ENCODE data around the gene MCEE. TPM values are rescaled to one million over a fixed set of nuclear protein-coding genes. Genes with fewer than 3 reads are reported as not detected.
A peak's percentile ranks its signal among the peaks of the same experiment; 100 is the strongest.

MCEE gene
- total and polyA plus RNA-seq, 4 donors = 13.1 to 57.6 (median 23.9) TPM

GRCh38 chr2:71155846-71156245 is 25.8 kb upstream of the MCEE start:
- H3K27ac ChIP-seq (ENCODE audit: low read depth in 1 of 2, low read length in 2 of 2) = no peak overlapping the region
- H3K27me3 ChIP-seq (ENCODE audit: control insufficient read depth in 4 of 4, insufficient read depth in 4 of 4, low read length in 3 of 4) = no peaks in the 10 kb centered on the region
- no peak overlapping the region for H3K9ac ChIP-seq (ENCODE audit: low read depth in 1 of 2, low read length in 2 of 2)
- peaks cover 0 to 9% (median 3%) of the 10 kb centered on the region in 4 donors for H3K4me1 ChIP-seq (ENCODE audit: control insufficient read depth in 4 of 4, insufficient read depth in 4 of 4, low read length in 3 of 4)
- no peaks in the 10 kb centered on the region for H3K9me3 ChIP-seq (ENCODE audit: control insufficient read depth in 4 of 4, low read length in 3 of 4)
- peaks cover 0 to 2% (median 0%) of the 10 kb centered on the region in 4 donors for H3K36me3 ChIP-seq (ENCODE audit: control insufficient read depth in 4 of 4, insufficient read depth in 3 of 4, low read depth in 1 of 4, low read length in 3 of 4)
- WGBS = 94% methylated on average over 4 of the region's 4 CpGs
- no peak overlapping the region for H3K4me3 ChIP-seq (ENCODE audit: low read depth in 1 of 3, low read length in 3 of 3)
- no peak for DNase-seq (ENCODE audit: low spot score)
- TF ChIP-seq MAX (IDR thresholded peaks at IDR 0.05) = no peak
- no peak for TF ChIP-seq YY1 (IDR thresholded peaks at IDR 0.05)
- no peak for TF ChIP-seq FOXA1 (IDR thresholded peaks at IDR 0.05)
- no peak for TF ChIP-seq ATF3 (IDR thresholded peaks at IDR 0.05)
- no peak for TF ChIP-seq HNF4G (IDR thresholded peaks at IDR 0.05)
- TF ChIP-seq SP1 (IDR thresholded peaks at IDR 0.05) = no peak
- no peak for TF ChIP-seq RXRA (IDR thresholded peaks at IDR 0.05)
- no peak for TF ChIP-seq EGR1 (IDR thresholded peaks at IDR 0.05; ENCODE audit: low read depth in 2 of 2)
- no peak for TF ChIP-seq TAF1 (conservative IDR thresholded peaks at IDR 0.05)
- no peak for TF ChIP-seq GABPA (IDR thresholded peaks at IDR 0.05 in 1 of 2, conservative IDR thresholded peaks at IDR 0.05 in 1 of 2)
- no peak for TF ChIP-seq CTCF (IDR thresholded peaks at IDR 0.05; ENCODE audit: low read depth, low read length, missing input control)
- no peak for TF ChIP-seq JUND (IDR thresholded peaks at IDR 0.05)
- TF ChIP-seq RAD21 (IDR thresholded peaks at IDR 0.05) = no peak
- no peak for TF ChIP-seq REST (IDR thresholded peaks at IDR 0.05)

- H3K9ac ChIP-seq (ENCODE audit: low read depth in 1 of 2, low read length in 2 of 2) = no peak overlapping the region
- H3K9me3 ChIP-seq (ENCODE audit: control insufficient read depth in 4 of 4, low read length in 3 of 4) = no peaks in the 10 kb centered on the region
- H3K4me3 ChIP-seq (ENCODE audit: low read depth in 1 of 3, low read length in 3 of 3) = no peak overlapping the region
- peaks cover 0 to 9% (median 3%) of the 10 kb centered on the region in 4 donors for H3K4me1 ChIP-seq (ENCODE audit: control insufficient read depth in 4 of 4, insufficient read depth in 4 of 4, low read length in 3 of 4)
- H3K36me3 ChIP-seq (ENCODE audit: control insufficient read depth in 4 of 4, insufficient read depth in 3 of 4, low read depth in 1 of 4, low read length in 3 of 4) = peaks cover 3 to 9% (median 6%) of the 10 kb centered on the region in 4 donors
- H3K27me3 ChIP-seq (ENCODE audit: control insufficient read depth in 4 of 4, insufficient read depth in 4 of 4, low read length in 3 of 4) = no peaks in the 10 kb centered on the region
- no peak for DNase-seq (ENCODE audit: low spot score)
- 53% methylated on average over 6 of the region's 6 CpGs for WGBS
- no peak overlapping the region for H3K27ac ChIP-seq (ENCODE audit: low read depth in 1 of 2, low read length in 2 of 2)
- no peak for TF ChIP-seq FOXA1 (IDR thresholded peaks at IDR 0.05)
- no peak for TF ChIP-seq ATF3 (IDR thresholded peaks at IDR 0.05)
- no peak for TF ChIP-seq YY1 (IDR thresholded peaks at IDR 0.05)
- peak; percentile 61 to 77 for TF ChIP-seq RAD21 (IDR thresholded peaks at IDR 0.05)
- no peak for TF ChIP-seq REST (IDR thresholded peaks at IDR 0.05)
- TF ChIP-seq GABPA (IDR thresholded peaks at IDR 0.05 in 1 of 2, conservative IDR thresholded peaks at IDR 0.05 in 1 of 2) = no peak
- no peak for TF ChIP-seq SP1 (IDR thresholded peaks at IDR 0.05)
- no peak for TF ChIP-seq HNF4A (conservative IDR thresholded peaks at IDR 0.05)
- no peak for TF ChIP-seq ZBTB33 (IDR thresholded peaks at IDR 0.05)
- TF ChIP-seq NR2F2 (IDR thresholded peaks at IDR 0.05) = no peak
- no peak for TF ChIP-seq MAX (IDR thresholded peaks at IDR 0.05)
- TF ChIP-seq JUND (IDR thresholded peaks at IDR 0.05) = no peak
Measured at GRCh38 chr2:71154798-71155197, 24.8 kb upstream of the MCEE start.

All from liver (tissue), 9 donors.